Measurements from ENCODE around the gene PHKA2.

- TF ChIP-seq CTCF (IDR thresholded peaks at IDR 0.05) (no peak), EP300 (IDR thresholded peaks at IDR 0.05) (no peak), POLR2A (IDR thresholded peaks at IDR 0.05) (no peak)
Observed at GRCh38 chrX:19024366-19024765, 40.5 kb upstream of the PHKA2 start.

All from sigmoid colon (tissue), 4 donors.